MV-4-11 (cell line): ENCODE data around the gene NOL8.
A peak's percentile ranks its signal among the peaks of the same experiment; 100 is the strongest.

Experiments
- DNase-seq: peaks from one replicate; lab custom pipeline; 2025; lab: John Stamatoyannopoulos, UW

Gene NOL8

DNA sequence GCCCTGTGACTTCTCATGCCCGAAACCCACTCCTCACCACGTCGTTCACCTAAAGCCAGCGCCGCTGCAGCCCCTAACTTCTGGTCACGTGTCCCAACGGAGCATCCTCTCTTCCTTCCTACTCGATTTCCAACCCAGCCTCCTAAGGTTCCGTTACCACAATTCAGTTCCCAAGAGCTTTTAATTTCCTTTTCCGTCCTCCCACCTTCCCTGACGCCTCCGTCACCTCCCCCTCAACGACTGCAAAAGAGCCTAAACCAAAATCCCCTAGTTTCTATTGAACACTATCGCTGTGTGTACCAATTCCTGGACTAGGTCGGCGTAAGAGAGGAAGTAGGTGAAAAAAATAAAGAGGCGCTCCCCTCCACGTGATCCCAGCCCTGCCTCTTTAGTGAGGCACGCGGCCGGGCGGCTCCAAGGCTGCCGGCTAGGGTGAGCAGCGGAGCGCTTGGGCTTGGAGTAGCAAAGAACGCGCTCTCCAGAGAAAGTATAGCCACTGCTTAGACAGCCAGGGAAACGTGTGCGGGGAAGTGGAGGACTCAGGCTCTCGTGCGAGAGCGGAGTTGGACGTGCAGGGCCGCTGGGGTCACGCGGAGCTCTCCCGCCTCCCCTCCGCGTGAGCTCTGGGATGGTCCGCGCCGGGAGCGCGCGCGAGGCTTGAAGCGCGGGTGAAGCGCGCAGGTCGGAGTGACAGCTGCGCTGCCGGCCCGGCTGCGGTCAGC lies at the start of gene NOL8, which contains the start of gene CENPP:
TSS of gene NOL8 (minus strand) at position 82 of the 722 bp plus-strand sequence. CDS start 1,189 bp downstream, outside the sequence.
TSS of gene CENPP (plus strand) at position 685 of the 722 bp plus-strand sequence.
- peak; percentile 83 for DNase-seq

DNA sequence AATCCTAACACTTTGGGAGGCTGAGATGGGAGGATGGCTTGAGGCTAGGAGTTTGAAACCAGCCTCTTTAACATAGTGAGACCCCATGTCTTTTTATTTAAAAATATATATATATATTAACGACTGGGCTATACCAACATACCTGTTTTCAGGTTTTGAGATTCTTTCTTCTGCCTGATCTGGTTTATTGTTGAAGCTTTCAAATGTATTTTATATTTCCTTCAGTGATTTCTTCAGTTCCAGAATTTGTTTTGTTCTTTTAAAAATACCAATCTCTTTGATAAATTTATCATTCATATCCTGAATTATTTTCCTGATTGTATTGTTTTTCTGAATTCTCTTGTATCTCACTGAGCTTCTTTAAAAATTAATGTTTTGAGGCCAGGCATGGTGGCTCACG lies 48.0 kb upstream of the NOL8 start:
- no peak for DNase-seq

DNA sequence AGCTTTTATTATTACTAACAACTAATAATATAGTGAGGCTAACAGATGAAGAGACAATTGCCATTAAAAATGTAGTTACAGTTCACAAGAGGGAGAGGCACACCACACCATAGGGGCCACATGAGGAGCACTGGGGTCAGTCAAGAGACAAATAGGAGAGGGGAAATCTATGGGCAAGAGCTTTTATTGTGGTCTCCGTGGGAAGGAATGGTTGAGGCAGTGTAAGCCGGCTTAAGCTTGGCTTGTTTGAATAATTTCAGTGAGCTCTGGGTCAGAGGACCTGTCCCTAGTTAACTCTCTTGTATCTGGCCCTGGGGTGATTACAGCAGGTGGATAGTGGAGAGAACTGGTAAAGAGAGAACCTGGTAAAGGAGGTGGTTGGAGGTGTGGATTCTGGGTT lies 43.9 kb upstream of the NOL8 start:
- DNase-seq, result no peak

DNA sequence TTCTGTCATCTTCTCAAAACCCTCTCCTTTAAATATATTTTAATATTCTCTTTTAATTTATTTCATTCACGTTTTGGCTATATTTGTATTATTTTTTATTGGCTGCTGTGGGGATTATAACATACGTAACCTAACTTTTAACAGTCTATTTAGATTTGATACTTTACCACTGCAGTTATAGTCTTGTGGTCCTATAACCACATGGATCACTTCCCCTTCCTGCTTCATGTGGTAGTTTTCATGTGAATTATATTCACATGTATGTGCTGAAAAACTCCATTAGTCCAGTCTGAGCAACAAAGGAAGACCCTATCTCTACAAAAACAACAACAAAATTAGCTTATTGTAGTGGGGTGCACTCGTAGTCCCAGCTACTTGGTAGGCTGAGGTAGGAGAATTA lies 34.9 kb upstream of the NOL8 start:
- DNase-seq, result peak; percentile 82

DNA sequence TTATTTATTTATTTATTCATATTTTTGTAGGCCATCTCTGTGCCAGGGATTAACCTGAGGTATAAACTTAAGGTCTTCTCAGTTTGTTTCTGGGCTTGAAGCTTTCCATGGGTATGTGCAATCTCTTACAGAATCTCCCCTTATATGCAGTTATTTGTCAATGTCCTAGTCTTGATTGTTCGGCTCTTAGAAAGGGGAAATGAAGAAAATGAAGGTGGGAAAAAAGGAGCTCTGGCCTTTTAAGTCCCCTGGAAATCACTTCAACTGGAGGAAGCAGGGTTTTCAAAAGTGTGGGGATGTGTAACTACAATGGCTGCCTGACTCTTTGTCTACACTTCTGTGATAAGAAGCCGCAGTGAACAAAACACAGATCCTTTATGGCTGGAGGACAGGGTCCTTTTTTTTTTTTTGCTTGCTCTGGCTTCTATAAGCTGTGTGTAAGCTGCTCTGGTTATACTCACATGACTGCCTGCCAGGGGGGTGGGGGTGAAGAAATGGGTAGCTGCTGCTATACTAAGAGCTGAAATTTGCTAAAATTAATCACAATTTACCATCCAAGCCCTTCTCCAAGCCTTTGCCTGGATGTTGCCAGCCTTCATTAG lies 34.3 kb upstream of the NOL8 start:
- DNase-seq, result peak; percentile 75

DNA sequence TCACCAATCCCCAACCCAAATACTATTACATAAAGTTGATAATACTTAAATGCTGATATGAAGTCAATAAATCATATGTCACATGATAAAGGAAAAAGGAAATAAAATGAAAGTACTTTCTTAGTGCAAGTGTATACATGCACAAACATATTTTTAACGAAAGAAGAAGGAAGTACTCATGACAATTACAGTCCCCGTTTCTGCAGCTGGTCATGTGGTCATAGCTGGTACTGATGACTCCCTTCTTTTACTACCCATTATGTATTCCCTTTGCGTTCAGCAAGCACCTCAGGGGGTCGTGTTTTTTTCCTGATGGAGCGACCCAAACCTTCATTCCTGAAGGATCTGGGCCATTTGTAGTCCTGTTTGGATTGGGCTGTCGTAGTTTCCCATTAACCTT lies 27.9 kb upstream of the NOL8 start:
- peak; percentile 79 for DNase-seq

DNA sequence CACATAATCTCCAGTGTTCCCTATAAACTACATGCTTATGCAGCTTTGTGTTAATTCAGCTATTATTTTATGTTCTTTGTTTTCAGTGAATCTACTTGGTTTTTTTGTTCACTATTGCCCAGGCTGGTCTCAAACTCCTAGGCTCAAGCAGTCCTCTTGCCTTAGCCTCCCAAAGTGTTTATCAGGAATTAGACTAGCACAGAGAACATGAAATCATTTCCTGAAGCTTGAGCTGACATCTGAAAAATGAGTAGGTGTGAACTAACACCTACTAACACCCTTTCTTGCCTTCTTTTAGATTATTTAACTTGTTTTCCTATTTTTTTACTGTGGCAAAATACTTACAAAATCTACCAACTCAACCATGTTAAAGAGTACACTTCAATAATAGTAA lies 25.6 kb upstream of the NOL8 start:
- DNase-seq, result no peak

DNA sequence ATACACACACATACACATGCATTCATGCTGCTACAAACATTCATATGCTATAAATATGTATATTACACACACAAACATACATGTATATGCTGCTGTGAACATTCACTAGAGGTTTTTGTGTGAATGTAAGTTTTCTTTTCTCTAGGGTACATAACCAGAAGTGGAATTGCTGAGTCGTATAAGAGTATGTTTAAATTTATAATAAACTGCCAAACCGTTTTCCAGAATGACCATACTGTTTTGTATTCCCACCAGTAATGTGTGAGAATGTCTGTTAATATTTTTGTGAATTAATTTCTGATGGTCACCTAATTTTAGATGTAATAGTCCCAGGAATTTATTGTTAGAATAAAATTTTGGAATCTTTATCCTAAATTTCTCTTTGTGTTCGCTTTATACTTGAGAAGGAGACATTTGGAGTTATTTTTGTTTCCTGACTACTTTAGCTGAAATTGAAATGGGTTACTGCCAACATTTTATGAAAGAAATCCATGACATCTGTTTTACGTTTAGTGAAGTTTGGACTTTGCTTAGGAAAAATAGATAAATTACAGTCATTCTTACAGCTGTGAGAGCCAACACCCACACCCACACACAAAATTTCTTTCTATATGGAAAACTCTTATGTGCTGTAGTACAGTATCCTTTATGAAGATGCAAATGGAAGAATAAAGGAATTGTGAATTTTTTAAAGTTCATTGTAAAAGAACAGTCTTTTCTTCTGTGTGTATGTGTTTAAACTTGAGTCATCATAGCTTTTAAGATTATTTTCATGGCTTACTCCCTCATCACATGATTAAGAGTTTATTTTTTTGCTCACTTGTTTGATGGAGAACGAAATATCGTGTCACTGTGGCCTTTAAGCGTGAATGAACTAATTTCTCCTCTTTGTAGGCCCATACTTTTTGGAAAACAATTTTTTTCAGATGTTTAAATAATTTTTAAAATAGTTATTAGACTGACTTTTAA lies 24.9 kb upstream of the NOL8 start:
- no peak for DNase-seq

DNA sequence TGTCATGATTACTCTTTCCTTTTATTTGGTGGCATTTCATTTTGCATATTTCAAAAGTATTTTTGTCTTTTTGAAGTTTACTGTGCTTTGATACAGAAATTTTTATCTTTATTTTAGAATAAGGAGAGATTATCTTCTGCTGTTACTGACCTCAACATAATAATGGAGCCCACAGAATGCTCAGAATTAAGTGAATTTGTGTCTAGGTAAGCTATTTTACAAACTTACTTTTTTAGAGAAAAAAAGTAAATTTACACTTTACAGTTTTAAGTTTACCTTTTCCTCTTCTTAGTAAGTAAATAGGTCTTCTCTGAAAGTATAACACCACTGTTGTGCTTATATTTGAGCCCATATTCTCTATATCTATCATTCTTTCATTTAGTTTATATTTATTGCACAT lies 20.4 kb upstream of the NOL8 start:
- no peak for DNase-seq

DNA sequence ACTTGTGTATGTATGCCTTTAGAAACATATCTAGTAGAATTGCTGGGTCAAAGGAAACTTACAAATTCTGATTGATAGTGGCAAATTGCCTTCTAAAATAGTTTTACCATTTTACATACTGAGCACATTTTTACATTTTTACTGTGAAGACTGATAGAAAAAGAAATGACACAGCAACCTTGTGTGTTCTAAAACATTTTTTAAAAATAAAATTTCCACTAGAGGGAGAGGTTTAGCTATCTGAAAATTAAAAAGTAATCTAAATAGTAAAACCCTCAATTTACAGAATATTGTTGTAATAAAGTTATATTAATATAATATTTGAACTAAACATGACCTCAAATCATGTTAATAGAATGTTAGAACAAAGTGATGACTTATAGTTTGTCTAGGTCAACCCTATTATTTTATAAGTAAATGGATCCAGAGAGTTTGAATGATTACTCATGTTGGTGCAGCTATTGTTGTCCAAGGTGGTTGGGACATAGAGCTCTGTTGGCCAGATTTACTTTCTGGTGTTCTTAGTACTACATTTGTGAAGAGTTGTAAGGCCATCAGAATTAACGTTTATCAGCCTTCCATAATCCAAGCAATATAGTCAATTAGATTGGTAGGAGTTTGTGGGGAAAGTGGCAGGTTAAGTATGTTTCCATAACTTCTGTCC lies 17.8 kb upstream of the NOL8 start:
- DNase-seq, result peak; percentile 2

DNA sequence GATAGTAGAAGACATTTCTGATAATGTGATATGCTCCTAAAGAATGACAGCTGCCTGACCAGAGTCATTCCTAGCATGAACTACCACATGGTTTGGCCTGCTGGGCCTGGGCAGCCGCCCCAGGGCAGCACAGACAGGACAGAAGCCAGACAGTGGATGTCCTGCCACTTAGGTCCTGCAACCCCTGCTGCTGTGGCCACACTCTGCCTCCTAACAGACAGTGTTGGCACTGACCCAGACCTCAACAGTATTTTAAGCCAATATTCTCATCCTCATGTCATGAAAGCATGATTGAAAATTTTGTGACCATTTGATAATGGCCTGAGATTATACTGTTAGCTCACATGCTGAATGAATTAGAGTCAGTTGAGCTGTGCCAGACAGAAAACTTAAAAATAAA lies 16.4 kb upstream of the NOL8 start:
- DNase-seq, result no peak

DNA sequence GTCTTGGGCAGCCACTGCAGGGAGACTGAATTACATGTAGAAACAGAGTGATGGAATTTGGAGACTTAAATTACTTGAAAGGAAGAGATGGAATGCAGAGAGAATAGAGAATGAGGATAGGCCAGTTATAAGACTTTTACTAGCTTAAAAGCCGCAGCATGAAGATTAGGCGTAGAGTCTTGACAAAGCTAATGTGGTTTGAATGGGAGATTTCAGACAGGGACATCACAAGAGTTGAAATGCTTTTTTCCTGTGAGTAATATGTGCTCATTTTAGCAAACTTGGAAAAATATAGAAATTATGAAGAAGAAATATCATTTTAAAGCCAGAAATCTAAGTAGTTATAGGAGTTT lies 8.1 kb upstream of the NOL8 start:
- no peak for DNase-seq

DNA sequence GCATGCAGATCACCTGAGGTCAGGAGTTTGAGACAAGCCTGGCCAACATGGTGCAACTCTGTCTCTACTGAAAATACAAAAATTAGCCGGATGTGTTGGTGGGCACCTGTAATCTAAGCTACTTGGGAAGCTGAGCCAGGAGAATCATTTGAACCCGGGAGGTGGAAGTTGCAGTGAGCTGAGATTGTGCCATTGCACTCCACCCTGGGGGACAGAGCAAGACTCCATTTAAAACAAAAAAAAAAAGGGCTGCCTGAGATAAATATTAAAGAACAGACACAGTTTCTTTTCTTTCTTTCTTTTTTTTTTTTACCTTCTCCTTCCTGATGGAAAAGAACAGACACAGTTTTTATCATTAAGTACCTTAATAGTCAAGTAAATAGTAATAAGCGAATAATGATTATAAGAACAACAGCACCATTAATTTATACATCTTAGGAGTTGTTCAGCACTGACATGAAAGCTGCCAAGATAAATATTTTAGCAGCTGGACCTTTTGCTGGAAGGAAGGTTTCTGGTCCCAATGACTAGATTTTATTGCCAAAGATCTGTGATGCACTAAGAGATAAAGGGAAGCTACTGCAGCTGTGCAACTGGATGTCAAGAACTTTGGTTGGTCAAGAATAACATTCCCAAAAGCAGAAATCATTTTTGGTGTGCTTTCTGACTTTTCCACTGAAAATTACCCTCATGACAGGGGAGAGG lies 7.6 kb upstream of the NOL8 start:
- DNase-seq, result no peak

DNA sequence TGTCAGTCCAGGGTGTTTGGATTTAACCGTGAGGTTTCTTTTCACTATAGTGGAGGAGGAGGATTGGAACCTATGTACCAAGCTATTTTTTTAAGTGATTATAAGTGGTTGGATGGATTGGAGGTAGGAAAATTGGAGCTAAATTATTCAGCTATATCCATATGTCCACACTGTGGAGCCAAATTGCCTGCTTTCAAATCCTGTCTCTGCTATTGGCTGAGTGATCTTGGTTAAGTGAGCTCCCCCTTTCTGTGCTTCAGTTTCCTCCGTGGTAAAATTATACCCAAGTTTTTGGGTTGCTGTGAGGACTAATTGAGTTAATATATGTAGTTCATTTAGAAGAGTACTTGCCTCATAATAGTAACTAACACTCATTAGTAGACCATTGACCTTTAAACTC lies 3.1 kb upstream of the NOL8 start:
- DNase-seq, result peak; percentile 33

DNA sequence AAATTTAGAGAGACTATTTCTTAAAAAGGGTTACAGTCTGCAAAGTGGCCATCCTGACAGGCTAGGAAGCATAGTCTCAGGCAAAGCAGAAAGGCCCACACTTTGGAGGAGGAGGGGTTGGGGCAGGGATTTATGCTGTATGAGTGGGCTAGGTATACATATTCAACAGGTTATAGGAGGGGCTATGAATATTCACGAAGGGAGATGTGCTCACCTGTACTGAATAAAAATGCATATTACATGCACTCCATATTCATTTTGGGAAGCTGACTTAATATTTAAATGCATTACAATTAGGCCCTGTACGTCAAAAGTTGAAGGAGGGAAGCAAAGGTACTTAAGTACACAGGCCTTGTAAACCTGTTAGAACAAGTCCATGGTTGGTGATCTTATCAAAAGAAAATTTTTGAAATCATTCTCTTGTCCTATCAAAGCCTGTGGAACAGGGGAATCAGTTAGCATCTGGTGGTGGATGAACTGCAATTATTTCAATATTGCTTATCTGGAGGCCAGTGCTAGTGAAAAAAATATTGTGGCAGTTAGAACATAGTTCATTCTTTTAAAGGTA lies 2.2 kb upstream of the NOL8 start:
- no peak for DNase-seq

DNA sequence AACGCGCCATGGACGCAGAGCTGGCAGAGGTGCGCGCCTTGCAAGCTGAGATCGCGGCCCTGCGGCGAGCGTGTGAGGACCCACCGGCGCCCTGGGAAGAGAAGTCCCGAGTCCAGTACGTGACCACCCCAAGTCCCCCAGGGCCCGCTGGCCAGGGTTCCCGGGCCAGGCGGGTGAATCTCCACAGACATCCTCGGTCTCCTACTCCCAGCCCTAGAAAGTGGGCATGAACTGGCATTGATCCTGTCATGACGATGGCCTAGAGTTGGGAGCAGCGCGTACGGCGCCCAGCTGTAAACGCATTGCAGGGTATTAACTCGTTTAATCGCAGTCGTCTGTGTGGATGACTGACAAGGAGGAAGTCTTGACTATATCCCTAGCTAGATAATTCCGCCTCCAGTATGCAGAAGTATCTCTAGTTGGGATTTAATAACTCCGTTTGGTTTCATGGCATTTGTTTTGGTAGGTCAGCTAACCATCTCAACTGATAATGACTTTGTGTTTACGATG lies 896 bp upstream of the NOL8 start:
- DNase-seq, result peak; percentile 57

DNA sequence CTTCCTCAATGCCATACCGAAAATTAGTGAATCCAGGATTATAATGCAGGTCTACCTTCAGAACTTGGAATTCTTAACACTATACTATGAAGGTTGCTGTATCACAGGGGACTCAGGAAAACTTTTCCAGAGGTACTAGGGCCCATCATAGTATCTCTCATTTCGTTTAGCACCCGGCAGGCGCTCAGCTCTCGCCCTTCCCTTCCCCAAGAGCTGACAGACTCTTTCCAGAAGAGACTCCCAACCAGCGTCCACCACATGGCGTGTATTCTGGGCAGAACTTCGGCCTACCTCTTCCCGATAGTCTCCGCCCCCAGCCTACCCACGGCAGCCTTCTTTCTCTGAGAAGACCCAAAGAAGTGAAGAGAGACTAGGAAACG lies 271 bp downstream of the NOL8 start:
- DNase-seq, result no peak

DNA sequence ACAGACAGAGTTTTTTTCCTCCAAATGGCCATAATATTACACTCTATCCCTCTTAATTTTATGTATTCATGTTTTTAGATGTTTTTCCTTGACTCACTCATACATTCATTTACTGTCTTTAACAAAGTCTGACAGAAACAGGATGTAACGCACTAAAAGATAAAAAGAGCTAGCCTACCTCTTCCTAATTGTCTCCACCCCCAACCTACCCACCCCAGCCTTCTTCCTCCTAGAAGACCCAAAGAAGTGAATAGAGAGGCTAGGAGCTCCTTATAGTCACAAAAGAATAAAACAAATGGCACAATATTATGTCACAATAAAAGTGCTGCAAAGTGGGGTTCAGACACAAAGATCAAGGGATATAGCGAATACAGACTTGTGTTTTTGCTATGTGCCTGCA lies 719 bp downstream of the NOL8 start:
- no peak for DNase-seq

DNA sequence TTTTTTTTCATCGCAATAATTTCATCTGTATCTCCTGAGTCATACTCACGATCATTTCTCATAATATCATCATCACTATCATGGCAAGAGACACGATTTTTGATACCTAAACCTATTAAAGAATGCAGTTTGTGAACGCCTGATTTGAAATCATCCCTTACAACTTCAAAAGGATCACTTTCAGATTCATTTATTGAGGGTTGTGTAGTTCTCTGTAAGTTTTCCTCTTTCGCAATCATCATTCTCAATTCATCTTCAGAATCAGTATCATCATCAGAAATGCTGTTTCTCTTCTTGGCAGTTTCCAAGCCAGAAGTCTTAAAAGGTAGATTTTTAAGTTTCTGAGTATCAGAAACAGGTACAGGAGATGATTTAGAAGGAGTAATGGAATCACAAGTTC lies 9.7 kb downstream of the NOL8 start:
- DNase-seq, result peak; percentile 25

DNA sequence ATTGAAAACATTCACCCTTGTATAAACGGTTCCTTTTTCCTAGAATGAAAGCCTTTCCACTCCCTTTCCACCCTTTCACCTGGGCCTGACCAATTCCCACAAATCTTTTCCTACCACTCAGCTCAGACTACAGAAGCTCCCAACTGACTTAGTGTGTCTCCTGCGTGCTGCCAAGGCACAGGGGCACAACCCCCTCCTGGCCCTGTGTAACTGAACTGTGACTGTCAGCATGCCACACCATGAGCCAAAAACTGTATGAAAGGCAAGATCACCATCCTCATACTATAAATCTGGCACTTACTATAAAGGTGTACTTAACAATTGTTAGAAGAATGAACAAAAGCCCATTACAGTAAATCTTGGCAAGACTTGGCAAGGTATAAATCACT lies 11.5 kb downstream of the NOL8 start:
- DNase-seq, result no peak
